ENCODE measurements around the gene AGMAT. TPM values are rescaled to one million over a fixed set of nuclear protein-coding genes. Genes with fewer than 3 reads are reported as not detected.
A peak's percentile ranks its signal among the peaks of the same experiment; 100 is the strongest.

The AGMAT gene
- total and polyA plus RNA-seq, 9 of the 15 experiments (the other 6 are each of a cell fraction or from before 2014, with no cell fraction given) = not detected

- TF ChIP-seq RBM39 (optimal IDR thresholded peaks at IDR 0.05; ENCODE audit: low read depth, low read length) (no peak), RUNX1 (IDR thresholded peaks at IDR 0.05; ENCODE audit: low read depth) (peak; percentile 74; the same call in 1 of the 2 replicates), TAL1 (IDR thresholded peaks at IDR 0.05) (peak; percentile 97), ETV6 (IDR thresholded peaks at IDR 0.05; ENCODE audit: borderline replicate concordance in 1 of 2, low read depth in 2 of 2, low read length in 1 of 2) (0 out of 4 replicates have a peak, but pooled peaks of 1 of the 2 experiments have one; percentile 39), ETV6 (CRISPR knock-in tag; IDR thresholded peaks at IDR 0.05; ENCODE audit: borderline replicate concordance) (no peak), ZNF354B (CRISPR knock-in tag; IDR thresholded peaks at IDR 0.05) (no peak), MBD2 (IDR thresholded peaks at IDR 0.05; ENCODE audit: borderline replicate concordance, low read depth) (peak; percentile 90), ARID2 (IDR thresholded peaks at IDR 0.05) (peak; percentile 9; the same call in 1 of the 2 replicates), ZNF740 (CRISPR knock-in tag; IDR thresholded peaks at IDR 0.05) (no peak), ZNF740 (tag; IDR thresholded peaks at IDR 0.05) (peak; percentile 40 to 63; a peak in 1 of 4 replicates), EHMT2 (IDR thresholded peaks at IDR 0.05) (peak; percentile 72), ZFX (CRISPR knock-in tag; IDR thresholded peaks at IDR 0.05) (no peak), RERE (CRISPR knock-in tag; IDR thresholded peaks at IDR 0.05; ENCODE audit: borderline replicate concordance) (no peak), KLF16 (IDR thresholded peaks at IDR 0.05) (peak; percentile 93), ZNF592 (IDR thresholded peaks at IDR 0.05) (peak; percentile 91), ZBTB17 (CRISPR knock-in tag; IDR thresholded peaks at IDR 0.05) (no peak; the same call in 1 of the 2 replicates), NFE2 (IDR thresholded peaks at IDR 0.05; ENCODE audit: low read depth) (peak; percentile 94), JUNB (CRISPR knock-in tag; conservative IDR thresholded peaks at IDR 0.05) (peak; percentile 77)
These were observed 41.0 kb downstream of the AGMAT start (continued) for GRCh38 chr1:15543589-15544568.

Data from K562 (cell line).